GM12891 (cell line): ENCODE measurements around the gene KNDC1.

ENCODE experiments used
- POLR2A ChIP-seq: IDR thresholded peaks from 2 replicates; pipeline ENCODE4 v1.6.1; 2011; ENCODE audit warnings: low read depth, low read length, control low read depth
- POLR2AphosphoS5 ChIP-seq: IDR thresholded peaks from 2 replicates; pipeline ENCODE4 v1.6.1; 2011; ENCODE audit warnings: low read depth, low read length, control low read depth
- POU2F2 ChIP-seq: IDR thresholded peaks from 2 replicates; pipeline ENCODE4 v1.6.1; 2011; ENCODE audit warnings: low read depth, mild to moderate bottlenecking, control low read depth, low read length, moderate library complexity
- SPI1 ChIP-seq: IDR thresholded peaks from 2 replicates; pipeline ENCODE4 v1.6.1; 2011; ENCODE audit warnings: low read depth, low read length, control low read depth

DNA sequence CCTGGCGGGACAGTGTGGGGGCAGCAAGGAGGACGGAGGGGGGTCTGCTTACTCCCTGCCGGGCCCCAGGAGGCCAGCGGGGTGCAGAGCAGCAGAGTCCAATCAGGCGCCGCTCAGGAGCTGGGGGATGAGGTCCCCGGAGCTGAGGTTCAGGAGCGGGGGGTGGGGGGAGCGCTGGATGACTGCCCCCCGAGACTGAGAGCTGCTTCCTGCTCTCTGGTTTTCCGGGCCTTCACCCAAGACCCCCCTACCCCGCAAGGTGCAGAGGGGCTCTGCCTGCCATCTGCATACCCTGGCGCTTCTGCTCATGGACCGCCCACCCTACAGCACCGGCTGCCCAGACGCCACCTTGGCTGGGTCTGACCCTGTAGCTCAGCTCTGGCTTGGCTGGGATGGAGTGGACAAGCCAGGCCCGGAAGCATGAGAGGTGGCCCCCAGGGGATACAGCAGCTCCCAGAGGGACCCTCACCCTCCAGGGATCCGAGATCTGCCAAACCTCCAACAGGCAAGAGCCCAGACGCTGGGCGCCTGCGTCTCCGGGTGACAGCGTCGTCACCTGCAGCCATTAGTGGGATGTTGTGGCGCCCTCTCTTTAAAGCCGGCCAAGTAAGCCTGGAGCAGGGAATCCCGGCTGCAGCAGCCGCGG, 930 bp downstream of the KNDC1 start:
- TF ChIP-seq POLR2AphosphoS5 (no peak), POLR2A (no peak), POU2F2 (no peak), SPI1 (no peak)
